Mucosa of descending colon (tissue), 3 donors: ENCODE measurements around the gene TSR1. TPM values are rescaled to one million over a fixed set of nuclear protein-coding genes. Genes with fewer than 3 reads are reported as not detected.

Experiments used
- ATAC-seq: fragments of 200-7000 bp; cut with Tn5 transposase; one replicate; pipeline ENCODE4 v1.9.1; 2020; ENCODE audit warnings: mild to moderate bottlenecking, moderate library complexity
- DNase-seq, 3 donors: peaks; one replicate each; pipeline ENCODE4 v3.0.0-alpha.2; 2020
- H3K36me3 ChIP-seq: fragments of 200-600 bp; one replicate; pipeline ENCODE4 v1.8.0; 2021; ENCODE audit warnings: low read depth, mild to moderate bottlenecking
- H3K4me1 ChIP-seq: fragments of 200-600 bp; one replicate; pipeline ENCODE4 v1.8.0; 2021; ENCODE audit warnings: low read depth, mild to moderate bottlenecking
- H3K4me3 ChIP-seq: fragments of 200-600 bp; one replicate; pipeline ENCODE4 v1.8.0; 2021; ENCODE audit warnings: mild to moderate bottlenecking
- H3K9me3 ChIP-seq: fragments of 200-600 bp; one replicate; pipeline ENCODE4 v1.8.0; 2021; ENCODE audit warnings: mild to moderate bottlenecking
- intact Hi-C, 2 donors: fragments of 100-400 bp; cut with DNase I in 1 of 2; cut with micrococcal nuclease in 1 of 2; formaldehyde crosslinking; loops; one replicate each; pipeline versions ENCODE4 v1.11.0 to v1.11.1; 2022; cut with DNase I, micrococcal nuclease
- total RNA-seq, 3 donors: library from RNA; stranded (reverse); fragmentation: NEBNext Ultra II Directional in 2 of 3; extraction: Animal tissue kit (Norgen Biotek cat#: 25700) in 2 of 3; gene quantifications; one replicate each; pipeline versions ENCODE4 v1.2.1 to v1.2.4, GENCODE V29; 2021 to 2023
- TF ChIP-seq, protein P1 (sequence below): fragments of 200-600 bp; IDR thresholded peaks from one replicate; pipeline ENCODE4 v1.8.0; 2022; ENCODE audit warnings: antibody characterized with exemption, mild to moderate bottlenecking
- donor health status: DM: no; HTN: no; CAD: no; lungs with moderate emphysema.
- donor health status: DM: no; HTN: no; CAD: no.
- donor health status: DM: no; HTN: yes; CAD: no.

TSR1 gene
- total RNA-seq, 3 donors from 2014 or later: 13.6 to 23.4 (median 15.4) TPM

DNA sequence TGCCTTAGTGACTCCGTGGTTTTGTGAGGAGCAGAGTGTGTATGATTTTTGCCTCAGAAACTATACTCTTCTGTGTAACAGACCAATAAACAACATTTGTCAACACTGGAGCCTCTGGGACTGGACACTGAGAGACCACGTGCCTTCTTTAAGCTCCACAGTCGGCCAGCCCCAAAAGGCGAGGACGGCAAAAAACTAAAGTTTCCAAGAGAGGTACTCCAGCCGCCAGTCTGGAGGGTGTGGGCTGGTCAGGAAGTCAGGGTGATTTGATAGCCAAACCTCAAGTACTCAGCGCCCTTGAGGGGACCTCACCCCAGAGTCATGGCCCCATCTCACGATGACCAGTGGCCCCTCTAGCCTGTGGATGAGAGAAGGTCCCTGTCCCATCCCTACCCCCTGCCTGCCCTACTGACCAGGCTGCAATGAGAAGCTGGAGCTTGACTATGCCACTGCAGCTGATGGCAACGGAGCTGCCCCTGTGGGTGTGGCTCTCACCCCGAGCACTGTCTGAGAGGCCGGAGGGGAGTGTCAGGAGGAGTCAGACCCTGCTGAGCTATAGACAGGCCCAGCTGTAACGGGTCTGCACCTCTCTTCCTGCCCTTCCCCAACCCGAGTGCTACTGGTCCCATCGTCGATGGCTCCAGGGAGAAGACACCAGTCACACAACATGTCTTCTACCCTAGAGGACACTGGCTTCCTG, 44.8 kb upstream of the TSR1 start:
- Histone ChIP-seq H3K9me3 (no peaks in the 10 kb centered on the region), H3K4me1 (peaks cover 6% of the 10 kb centered on the region), H3K4me3 (no peak overlapping the region), H3K36me3 (no peaks in the 10 kb centered on the region)
- DNase-seq: no peak
- ATAC-seq: no peak
- TF ChIP-seq, protein P1, sequence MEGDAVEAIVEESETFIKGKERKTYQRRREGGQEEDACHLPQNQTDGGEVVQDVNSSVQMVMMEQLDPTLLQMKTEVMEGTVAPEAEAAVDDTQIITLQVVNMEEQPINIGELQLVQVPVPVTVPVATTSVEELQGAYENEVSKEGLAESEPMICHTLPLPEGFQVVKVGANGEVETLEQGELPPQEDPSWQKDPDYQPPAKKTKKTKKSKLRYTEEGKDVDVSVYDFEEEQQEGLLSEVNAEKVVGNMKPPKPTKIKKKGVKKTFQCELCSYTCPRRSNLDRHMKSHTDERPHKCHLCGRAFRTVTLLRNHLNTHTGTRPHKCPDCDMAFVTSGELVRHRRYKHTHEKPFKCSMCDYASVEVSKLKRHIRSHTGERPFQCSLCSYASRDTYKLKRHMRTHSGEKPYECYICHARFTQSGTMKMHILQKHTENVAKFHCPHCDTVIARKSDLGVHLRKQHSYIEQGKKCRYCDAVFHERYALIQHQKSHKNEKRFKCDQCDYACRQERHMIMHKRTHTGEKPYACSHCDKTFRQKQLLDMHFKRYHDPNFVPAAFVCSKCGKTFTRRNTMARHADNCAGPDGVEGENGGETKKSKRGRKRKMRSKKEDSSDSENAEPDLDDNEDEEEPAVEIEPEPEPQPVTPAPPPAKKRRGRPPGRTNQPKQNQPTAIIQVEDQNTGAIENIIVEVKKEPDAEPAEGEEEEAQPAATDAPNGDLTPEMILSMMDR: no peak
- intact Hi-C loops: loop anchor here in 1 of 2 donors (5.0 kb wide), 1 partner anchor 36 kb away; no protein-coding TSS in a partner anchor

DNA sequence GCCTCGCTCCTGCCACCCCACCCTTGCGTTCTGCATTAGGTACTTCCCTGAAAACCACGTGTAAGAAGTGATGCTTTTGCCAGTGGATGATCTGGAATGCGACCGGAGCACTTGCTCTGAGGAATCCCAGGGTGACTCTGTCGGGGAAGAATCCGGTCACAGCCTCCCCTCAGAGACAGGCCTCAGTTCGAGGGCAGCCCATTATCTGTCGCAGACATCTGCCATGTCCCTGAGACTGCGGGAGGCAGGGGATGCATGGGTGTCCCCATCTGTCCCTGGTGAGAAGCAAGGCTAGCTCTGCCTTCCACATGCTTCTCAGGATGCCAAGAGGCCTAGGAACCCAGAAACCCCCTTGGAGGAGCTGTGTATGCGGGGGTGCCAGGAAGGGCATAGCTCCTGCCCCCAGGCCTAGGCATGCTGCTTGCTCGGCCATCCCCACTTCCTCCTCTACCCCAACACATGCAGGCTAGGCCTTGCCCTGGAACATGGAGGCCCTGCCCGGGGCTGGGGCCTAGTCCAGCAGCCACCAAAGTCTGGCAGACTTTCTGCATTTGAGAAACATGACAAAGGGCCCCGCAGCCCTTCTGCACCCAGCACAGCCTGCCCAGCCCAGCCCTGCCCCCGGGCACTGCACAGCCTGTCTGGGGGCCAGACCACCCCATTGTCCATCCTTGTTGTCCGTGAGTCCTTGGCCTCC, 44.1 kb upstream of the TSR1 start:
- Histone ChIP-seq H3K4me1 (peaks cover 6% of the 10 kb centered on the region), H3K9me3 (no peaks in the 10 kb centered on the region), H3K4me3 (no peak overlapping the region), H3K36me3 (no peaks in the 10 kb centered on the region)
- ATAC-seq (no peak), DNase-seq (no peak)
- intact Hi-C loops: loop anchor here in 1 of 2 donors (5.0 kb wide), 1 partner anchor 37 kb away; no protein-coding TSS in a partner anchor
- TF ChIP-seq, protein P1: no peak

DNA sequence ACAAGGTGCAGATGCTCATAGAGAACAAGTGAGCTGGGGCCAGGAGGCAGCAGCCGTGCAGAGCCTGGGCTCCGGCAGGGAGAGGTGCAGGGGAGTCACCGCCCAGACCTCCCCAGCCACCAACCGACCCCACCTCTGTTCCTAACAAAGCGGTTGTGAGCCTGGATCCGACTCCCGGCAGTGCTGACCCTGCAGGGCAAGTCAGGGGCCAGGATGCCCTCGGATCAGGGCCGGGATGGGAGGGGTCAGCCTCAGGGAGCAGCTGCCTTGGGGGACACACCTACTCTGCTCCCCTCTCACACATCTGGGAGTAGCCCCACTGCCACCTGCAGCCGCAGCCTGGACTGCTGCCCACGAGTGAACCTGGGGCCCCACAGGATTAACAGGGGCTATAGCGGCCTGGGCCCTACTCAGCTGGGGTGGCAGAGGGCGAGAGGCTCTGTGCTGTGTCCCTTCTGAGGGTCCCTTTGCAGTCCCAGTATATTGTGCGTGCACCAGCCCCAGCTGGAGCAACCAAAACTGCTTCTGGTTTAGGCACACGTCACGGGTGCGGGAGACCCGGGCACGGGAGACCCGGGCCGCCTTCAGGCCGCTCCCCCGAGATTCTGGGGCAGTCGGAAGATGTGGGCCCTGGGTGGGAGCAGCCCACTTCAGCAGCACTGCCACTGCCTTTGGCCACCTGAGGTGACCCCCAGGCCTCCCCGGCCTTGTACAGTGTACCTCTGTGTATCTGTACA, 43.4 kb upstream of the TSR1 start:
- Histone ChIP-seq H3K4me3 (no peak overlapping the region), H3K4me1 (peaks cover 6% of the 10 kb centered on the region), H3K36me3 (no peaks in the 10 kb centered on the region), H3K9me3 (no peaks in the 10 kb centered on the region)
- intact Hi-C loops: loop anchor here in 1 of 2 donors (5.0 kb wide), 1 partner anchor 38 kb away; no protein-coding TSS in a partner anchor
- ATAC-seq: no peak
- TF ChIP-seq, protein P1: no peak
- DNase-seq: no peak

DNA sequence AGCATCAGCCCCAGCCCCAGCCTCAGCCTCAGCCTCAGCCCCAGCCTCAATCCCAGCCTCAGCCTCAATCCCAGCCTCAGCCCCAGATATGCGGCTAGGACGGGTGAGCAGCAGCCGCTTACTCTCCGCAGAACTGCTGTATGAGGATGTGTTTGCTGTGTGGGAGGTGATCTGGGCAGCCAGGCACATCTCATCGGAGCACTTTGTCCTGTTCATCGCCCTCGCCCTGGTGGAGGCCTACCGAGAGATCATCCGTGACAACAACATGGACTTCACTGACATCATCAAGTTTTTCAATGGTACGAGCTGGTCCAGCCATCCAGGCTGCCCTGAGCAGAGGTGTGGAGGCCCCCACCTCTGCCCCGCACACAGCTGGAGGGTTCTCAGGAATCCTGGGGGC, 42.6 kb upstream of the TSR1 start:
- intact Hi-C loops: no loop called here
- Histone ChIP-seq H3K4me1 (peaks cover 6% of the 10 kb centered on the region), H3K9me3 (no peaks in the 10 kb centered on the region), H3K36me3 (no peaks in the 10 kb centered on the region), H3K4me3 (no peak overlapping the region)
- TF ChIP-seq, protein P1: no peak
- DNase-seq (no peak), ATAC-seq (no peak)

DNA sequence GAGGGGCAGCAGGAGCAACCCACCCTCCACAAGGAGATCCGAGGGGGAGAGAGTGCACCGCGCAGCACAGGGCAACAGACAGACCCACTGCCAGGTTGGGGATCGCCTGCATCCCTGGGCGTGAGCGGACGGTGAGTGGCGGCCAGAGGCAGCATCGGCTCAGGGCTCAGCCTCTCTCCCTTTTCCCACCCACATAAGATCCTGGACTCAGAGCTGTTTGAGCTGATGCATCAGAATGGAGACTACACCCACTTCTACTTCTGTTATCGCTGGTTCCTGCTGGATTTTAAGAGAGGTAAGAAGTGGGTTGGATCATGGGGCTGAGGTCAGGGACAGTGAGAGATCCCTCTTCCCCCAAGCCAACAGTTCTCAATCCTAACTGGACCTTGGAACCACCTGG, 41.4 kb upstream of the TSR1 start:
- intact Hi-C loops: no loop called here
- H3K36me3 ChIP-seq: no peaks in the 10 kb centered on the region
- no peak for ATAC-seq
- H3K4me3 ChIP-seq: no peak overlapping the region
- no peaks in the 10 kb centered on the region for H3K9me3 ChIP-seq
- peaks cover 2% of the 10 kb centered on the region for H3K4me1 ChIP-seq
- TF ChIP-seq, protein P1: no peak
- DNase-seq: no peak
